ENCODE data around the gene PARVB.

GRCh38 chr22:44019416-44019815 is 4.7 kb upstream of the PARVB start:
- TF ChIP-seq CTCF (IDR thresholded peaks at IDR 0.05; ENCODE audit: poor library complexity) (no peak), EZH2 (IDR thresholded peaks at IDR 0.05; ENCODE audit: borderline replicate concordance) (no peak), EZH2phosphoT487 (IDR thresholded peaks at IDR 0.05; ENCODE audit: low read depth, severe bottlenecking, unreplicated experiment) (no peak)
